PC-9 (cell line): ENCODE measurements around the gene NINJ2.

ENCODE experiments used
- EZH2 ChIP-seq: fragments of 200-600 bp; sonication (generic); IDR thresholded peaks from 2 replicates; pipeline ENCODE4 v1.8.0; 2017; ENCODE audit warnings: antibody characterized with exemption, low read depth
- TF ChIP-seq, protein P1 (sequence below): fragments of 200-600 bp; sonication (generic); conservative IDR thresholded peaks from 2 replicates; pipeline ENCODE4 v1.6.1; 2017; ENCODE audit warnings: mixed run types, antibody characterized with exemption, mild to moderate bottlenecking, moderate library complexity

DNA sequence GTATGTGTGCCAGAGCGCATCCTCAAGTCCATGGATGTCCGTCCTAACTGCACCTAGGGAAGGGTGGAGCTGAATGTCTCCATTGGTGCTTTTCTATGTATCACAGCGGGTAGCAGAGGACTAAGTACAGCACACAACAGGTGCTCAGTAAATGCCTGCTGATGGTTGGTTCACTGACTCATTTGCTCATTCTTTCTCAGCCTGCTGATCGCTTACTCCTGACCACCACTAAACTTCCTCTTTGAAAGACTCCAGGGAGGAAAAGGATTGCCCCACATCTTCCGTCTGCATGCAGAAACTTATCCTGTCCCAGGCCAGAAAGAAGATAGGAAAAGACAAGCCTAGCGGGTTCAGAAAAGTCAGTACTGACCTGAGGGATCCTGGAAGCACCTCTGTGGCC, 137.2 kb downstream of the NINJ2 start:
- TF ChIP-seq, protein P1, sequence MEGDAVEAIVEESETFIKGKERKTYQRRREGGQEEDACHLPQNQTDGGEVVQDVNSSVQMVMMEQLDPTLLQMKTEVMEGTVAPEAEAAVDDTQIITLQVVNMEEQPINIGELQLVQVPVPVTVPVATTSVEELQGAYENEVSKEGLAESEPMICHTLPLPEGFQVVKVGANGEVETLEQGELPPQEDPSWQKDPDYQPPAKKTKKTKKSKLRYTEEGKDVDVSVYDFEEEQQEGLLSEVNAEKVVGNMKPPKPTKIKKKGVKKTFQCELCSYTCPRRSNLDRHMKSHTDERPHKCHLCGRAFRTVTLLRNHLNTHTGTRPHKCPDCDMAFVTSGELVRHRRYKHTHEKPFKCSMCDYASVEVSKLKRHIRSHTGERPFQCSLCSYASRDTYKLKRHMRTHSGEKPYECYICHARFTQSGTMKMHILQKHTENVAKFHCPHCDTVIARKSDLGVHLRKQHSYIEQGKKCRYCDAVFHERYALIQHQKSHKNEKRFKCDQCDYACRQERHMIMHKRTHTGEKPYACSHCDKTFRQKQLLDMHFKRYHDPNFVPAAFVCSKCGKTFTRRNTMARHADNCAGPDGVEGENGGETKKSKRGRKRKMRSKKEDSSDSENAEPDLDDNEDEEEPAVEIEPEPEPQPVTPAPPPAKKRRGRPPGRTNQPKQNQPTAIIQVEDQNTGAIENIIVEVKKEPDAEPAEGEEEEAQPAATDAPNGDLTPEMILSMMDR = no peak
- TF ChIP-seq EZH2 = no peak
